ENCODE results near the gene NHERF1.
A peak's percentile ranks its signal among the peaks of the same experiment; 100 is the strongest.

Gene NHERF1

GRCh38 chr17:74769856-74770497, 21.5 kb downstream of the NHERF1 start:
- no peak for DNase-seq

GRCh38 chr17:74770498-74771318, 22.3 kb downstream of the NHERF1 start:
- DNase-seq, result peak; percentile 55

GRCh38 chr17:74771319-74771914, 23.0 kb downstream of the NHERF1 start:
- no peak for DNase-seq

GRCh38 chr17:74772053-74772452, 23.6 kb downstream of the NHERF1 start:
- DNase-seq, result no peak

GRCh38 chr17:74773414-74773813, 25.0 kb downstream of the NHERF1 start:
- DNase-seq, result no peak

GRCh38 chr17:74773871-74774286, 25.5 kb downstream of the NHERF1 start:
- no peak for DNase-seq

GRCh38 chr17:74775409-74776043, 27.1 kb downstream of the NHERF1 start:
- DNase-seq, result no peak

- peak; percentile 98 for DNase-seq
These were observed 27.9 kb downstream of the NHERF1 start, which contains the start of gene NAT9 for GRCh38 chr17:74776044-74776962. Gene NAT9 (minus strand): TSS chr17:74776345. CDS start chr17:74775698, 647 bp downstream.

- no peak for DNase-seq
These were observed 28.6 kb downstream of the NHERF1 start for GRCh38 chr17:74776990-74777389.

- DNase-seq, result no peak
These were observed 29.6 kb downstream of the NHERF1 start for GRCh38 chr17:74777901-74778515.

GRCh38 chr17:74778960-74779359, 30.5 kb downstream of the NHERF1 start:
- no peak for DNase-seq

GRCh38 chr17:74779501-74779900, 31.1 kb downstream of the NHERF1 start:
- DNase-seq, result no peak

- DNase-seq, result no peak
These were observed 31.5 kb downstream of the NHERF1 start for GRCh38 chr17:74779948-74780400.

GRCh38 chr17:74780443-74781238, 32.2 kb downstream of the NHERF1 start:
- DNase-seq, result no peak

- DNase-seq, result no peak
These were observed 34.1 kb downstream of the NHERF1 start for GRCh38 chr17:74782571-74782970.

GRCh38 chr17:74784125-74784810, 35.8 kb downstream of the NHERF1 start:
- DNase-seq, result no peak

GRCh38 chr17:74785096-74785980, 36.9 kb downstream of the NHERF1 start:
- DNase-seq, result no peak

GRCh38 chr17:74785981-74786360, 37.5 kb downstream of the NHERF1 start:
- no peak for DNase-seq

GRCh38 chr17:74786431-74787055, 38.1 kb downstream of the NHERF1 start:
- no peak for DNase-seq
